NAMALWA (cell line): Measurements from ENCODE around the gene TSSK3.
"Not testable (repeated sequence)": the region's sequence is repeated elsewhere in the genome, so short reads cannot be mapped to it uniquely, and the experiment has no call there.

Experiments used
- DNase-seq: peaks from one replicate; pipeline ENCODE4 v3.0.0-alpha.2; 2015; ENCODE audit warnings: low spot score

TSSK3 gene

DNA sequence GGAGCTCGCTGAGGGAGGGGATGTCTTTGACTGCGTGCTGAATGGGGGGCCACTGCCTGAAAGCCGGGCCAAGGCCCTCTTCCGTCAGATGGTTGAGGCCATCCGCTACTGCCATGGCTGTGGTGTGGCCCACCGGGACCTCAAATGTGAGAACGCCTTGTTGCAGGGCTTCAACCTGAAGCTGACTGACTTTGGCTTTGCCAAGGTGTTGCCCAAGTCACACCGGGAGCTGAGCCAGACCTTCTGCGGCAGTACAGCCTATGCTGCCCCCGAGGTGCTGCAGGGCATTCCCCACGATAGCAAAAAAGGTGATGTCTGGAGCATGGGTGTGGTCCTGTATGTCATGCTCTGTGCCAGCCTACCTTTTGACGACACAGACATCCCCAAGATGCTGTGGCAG is 1.4 kb downstream of the TSSK3 start:
- no peak for DNase-seq

GRCh38 chr1:32364836-32365235 is 2.5 kb downstream of the TSSK3 start:
- DNase-seq, result no peak

DNA sequence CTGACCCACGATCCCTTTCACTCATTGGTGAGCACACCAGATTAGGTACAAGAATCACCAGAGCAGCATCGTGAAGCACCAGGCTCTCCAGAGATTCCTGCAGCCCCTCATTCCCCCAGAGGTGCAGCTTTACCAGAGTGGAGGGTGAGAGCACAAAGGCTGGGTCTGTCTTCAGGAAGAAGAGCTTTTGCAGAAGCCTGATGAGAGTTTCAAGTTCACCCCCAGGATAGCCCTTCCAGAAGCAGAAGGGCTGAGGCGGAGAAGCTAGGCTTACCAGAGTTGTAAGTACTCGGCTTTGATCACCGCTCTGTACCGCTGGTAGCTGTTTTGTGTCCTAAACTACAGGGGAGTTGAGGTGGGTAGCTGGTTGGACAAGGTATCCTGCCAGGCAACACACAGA is 3.1 kb downstream of the TSSK3 start:
- no peak for DNase-seq

DNA sequence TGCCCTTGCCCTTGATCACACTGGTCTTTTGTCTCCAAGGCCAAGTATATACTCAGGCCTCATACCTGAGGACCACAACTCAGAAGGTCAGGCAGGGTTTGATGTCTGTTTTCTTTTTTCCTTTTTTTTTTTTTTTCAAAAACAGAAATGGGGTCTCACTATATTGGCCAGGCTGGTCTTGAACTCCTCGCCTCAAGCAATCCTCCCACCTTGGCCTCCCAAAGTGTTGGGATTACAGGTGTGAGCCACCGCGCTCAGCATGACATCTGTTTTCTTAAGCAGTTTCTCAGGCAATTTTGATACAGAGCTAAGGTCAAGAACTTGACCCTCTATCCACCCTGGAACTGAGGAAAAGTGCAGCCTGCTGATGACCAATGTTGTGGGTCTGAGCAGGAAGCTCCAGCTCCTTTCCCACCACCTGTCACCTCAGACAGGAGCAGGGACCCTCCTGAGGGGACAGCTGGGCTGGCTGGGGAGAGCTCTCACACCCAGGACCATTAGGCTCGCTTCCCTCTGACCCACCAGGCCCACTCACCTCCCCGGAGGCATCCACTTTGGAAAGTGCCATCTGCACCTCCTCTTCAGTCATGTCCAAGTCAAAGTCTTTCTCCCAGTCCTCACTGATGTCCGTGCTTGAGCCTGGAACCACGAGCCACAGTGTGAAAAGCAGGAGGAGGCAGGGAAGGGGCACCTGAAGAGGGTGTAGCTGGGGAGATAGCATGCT is 5.7 kb downstream of the TSSK3 start:
- DNase-seq, result no peak

DNA sequence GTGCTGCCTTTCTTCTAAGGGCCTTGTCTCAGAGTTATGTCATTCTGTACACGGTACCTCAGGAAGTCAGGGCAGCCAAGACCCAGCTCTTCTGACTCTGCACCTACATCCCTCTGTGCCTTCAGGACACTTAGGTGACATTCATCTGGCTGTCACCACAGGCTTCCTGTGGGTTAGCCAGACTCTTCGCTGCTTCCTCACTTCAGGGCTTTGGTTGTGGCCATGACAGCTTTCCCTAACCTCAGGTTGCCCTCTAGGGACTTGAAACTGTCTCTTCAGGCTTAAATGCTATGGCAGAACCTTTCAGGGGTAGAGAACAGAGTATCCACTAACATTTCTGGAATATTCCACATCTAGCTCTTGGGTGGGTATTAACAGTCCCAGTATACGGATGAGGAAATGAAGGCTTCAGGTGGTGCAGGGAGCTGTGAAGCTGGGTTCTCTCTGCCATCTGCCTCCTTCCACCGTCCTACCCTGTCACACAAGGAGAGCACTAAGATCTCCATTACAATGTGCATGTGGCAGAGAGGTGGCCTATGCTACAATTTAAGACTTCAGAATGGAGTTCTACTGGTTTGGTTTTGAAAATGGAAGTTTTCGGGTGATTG is 9.9 kb downstream of the TSSK3 start:
- DNase-seq, result peak; percentile 42

DNA sequence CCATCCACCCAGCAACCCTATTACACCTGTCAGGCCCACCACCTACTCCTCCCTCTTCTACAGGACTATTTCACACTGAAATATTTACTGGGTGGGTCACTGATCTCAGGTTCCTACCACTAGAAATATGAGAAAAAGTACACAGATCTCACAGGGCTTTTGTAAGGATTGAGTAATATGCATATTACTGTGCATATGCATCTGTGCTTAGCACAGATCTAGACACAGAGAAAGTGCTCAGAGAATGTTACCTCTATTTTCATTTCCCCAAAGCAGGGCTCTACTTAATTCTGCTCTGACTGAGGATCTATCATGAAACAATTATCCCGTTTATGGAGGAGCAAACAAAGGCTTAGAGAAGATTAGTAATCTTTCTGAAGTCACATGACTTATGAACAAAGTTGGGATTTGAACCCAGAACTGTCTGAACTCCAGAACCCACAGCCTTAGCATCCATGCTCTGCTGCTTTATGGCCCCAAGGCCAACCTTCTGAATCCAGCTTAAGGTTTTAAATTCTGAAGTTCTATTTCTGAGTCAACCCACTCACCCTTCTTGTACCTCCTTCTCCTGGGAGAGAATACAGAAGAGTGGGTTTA is 11.8 kb downstream of the TSSK3 start:
- no peak for DNase-seq

GRCh38 chr1:32376199-32376598 is 13.9 kb downstream of the TSSK3 start:
- no peak for DNase-seq

DNA sequence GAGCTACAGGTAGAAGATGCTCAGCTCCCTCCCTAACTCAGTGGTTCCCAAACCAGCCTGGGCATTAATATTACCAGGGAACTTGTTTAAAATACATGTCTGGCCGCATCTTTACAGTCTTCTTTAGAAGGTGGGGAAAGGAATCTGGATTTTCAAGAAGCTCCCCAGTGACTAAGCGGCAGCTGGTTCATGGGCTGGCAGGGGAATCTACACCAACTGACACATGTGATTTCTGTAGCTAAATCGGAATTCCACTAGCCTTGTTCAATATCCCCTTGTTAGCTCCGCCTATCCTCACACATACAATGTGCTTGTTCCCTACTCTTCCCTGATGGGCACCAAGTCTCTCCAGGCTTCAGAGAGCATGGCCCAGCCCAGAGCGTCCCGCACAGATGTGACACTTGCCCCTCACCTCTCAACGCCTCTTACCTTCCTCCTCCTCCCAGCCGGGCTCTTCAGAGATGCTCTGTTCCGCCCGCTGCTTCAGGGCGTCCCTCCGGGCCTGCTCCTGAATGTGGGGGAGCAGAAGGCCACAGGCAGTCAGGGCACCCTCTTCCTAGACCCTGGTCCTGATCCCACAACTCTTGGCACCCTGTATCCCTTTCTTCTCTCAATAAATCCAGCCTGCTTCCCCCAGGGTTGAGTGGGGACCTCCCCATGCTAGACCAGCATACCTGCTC is 15.3 kb downstream of the TSSK3 start:
- DNase-seq, result no peak

DNA sequence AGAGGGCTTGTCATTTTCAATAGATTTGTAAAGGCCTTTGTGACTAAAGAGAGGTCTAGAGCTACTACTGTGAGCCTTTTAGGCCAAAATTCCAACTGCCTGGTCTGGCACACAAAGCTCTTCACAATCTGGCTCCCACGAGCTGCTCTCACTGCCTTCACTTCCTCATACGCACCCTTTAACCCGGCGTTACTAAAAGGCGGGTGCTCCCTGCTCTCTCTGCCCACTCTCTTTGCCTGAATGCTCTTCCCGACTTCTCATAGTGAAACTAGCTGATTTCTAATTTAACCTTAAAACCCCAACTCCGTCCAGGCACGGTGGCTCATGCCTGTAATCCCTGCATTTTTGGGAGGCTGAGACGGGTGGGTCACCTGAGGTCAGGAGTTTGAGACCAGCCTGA is 17.7 kb downstream of the TSSK3 start:
- DNase-seq, result no peak

DNA sequence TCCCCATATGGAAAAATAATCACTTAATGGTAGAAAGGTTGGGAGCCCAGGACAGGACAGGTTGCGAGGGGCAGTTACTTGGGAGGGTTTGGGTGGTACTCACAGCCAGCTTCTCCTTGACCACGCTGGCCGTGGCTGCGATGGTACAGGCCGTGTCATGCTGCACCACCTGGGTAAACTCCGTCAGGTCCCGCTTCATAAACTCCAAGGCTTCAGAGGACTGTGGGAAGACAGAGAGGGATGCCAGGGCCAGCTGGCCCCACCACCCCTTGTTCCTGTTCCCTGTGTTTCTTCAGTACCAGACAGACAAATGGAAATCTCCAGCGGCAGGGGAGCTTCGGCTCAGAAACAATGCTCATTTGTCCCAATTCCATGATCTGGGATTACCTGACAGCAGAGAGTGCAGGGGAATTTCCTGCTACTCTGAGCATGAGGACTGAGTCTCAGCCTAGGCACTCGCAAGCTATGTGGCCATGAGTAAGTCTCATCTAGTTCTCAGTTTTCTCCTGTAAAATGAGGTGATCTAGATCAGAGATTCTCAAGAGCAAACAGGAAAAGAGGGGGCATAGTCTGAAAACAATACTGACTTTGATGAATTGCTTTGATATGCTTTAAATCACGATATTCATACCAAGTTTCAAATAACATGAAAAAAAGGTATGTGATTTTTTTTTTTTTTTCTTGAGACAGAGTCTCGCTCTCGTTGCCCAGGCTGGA is 24.5 kb downstream of the TSSK3 start:
- no peak for DNase-seq

DNA sequence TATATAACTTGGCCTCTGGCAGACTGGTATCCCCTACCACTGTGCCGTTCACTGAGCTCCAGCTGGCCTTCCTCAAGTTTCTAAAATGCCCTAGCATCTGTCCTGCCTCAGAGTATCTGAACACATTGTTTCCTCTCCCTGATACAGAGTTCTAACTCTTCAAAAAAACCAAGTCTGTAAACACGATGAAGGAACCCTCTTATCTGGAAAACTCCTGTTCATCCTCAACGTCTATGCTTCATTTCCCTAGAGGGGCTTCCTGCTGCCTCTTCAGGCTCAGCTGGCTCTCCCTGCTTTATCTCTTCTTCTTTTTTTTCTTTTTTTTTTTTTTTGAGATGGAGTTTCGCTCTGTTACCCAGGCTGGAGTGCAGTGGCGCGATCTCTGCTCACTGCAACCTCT is 26.3 kb downstream of the TSSK3 start:
- DNase-seq, result no peak

GRCh38 chr1:32390904-32391870 is 28.8 kb downstream of the TSSK3 start:
- DNase-seq, result no peak

DNA sequence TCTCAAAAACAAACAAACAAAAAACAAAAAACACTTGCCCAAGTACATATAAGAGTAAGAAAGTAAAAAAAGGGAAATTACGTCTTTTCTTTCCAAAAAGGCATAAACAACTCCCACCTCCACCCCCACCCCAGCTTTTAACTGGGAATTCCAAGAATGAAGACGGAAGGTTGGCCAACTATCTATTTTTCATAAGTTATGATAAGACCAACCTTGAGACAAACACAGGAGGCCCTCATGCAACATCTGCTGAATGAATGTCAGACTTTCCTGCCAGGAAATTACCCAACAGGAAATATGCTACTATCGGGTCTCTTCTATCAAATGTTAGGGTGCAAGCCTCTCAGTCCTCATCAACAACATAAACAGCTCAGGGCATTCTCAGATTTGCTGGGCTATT is 30.0 kb downstream of the TSSK3 start:
- no peak for DNase-seq

DNA sequence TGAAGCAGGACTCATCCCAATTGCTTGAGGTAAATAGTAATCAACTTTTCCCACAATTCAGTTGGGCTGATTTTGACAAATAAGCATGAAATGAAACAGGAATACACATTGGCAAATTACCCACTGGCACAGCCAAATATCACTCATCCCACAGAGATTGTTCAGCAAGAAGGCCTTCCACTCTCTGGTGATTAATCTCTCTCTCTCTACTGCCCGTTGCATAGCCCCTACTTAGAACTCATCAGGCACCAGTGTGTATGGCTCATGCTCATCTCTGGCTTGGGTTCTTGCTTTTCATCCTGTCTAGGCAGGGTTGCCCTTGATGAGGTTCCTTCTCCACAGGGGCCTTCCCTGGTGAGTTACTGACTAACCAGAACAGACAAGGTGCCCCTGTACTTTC is 30.8 kb downstream of the TSSK3 start:
- no peak for DNase-seq

DNA sequence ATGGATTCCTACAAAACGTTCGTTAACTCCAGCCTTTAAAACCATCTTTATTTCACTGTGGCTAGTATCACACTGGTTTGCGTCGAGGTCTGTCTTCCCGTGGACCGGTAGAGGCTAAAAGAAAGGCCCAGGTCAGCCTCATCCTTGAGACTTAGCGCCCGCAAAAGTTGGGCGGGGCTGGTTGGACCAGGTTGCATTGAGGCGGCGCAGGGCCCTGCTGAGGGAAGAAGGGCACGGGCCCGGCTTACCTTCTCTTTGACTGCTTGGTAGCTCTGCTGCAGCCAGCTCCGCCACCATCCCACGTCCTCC is 31.4 kb downstream of the TSSK3 start:
- peak; percentile 60 for DNase-seq

DNA sequence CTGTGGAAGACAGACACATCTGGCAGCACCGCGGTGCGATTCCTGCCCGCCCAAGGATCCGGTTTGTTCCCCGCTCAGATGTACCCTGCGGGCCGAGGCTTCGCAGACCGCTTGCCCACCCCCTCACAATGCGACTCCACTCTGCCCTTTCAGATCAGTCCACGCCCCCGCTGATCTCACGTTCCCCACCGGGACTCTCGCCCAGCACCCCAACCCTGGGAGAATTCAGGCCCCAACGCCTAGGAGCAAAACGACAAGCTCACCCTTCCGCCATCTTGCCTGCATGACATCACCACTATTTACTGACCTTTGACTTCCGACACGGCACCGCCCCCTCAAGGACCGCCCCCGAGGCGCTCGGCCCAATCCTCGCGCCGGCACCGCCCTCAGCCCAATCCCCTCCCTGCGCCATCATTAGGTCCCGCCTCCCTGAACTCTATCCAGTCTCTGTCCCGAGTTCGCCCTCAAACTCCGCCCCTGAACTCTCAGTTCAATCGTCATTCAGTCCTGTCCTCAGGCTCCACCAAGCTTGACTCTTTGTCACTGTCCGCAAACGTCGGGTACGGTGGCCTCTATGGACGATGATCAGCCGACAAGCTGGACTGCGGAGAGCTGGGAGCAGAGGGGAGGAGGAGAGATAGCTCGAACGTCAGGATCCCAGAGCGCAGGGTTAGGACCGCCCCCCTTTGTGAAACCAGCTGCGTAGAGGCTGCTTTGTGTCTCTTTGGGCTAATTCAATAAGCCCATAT is 32.0 kb downstream of the TSSK3 start, which contains the start of gene BSDC1:
BSDC1 (minus strand) TSS at position 301 of the 749 bp plus-strand sequence; CDS start at position 274, 27 bp downstream.
- peak; percentile 98 for DNase-seq

GRCh38 chr1:32394890-32395432 is 32.6 kb downstream of the TSSK3 start:
- DNase-seq, result no peak

DNA sequence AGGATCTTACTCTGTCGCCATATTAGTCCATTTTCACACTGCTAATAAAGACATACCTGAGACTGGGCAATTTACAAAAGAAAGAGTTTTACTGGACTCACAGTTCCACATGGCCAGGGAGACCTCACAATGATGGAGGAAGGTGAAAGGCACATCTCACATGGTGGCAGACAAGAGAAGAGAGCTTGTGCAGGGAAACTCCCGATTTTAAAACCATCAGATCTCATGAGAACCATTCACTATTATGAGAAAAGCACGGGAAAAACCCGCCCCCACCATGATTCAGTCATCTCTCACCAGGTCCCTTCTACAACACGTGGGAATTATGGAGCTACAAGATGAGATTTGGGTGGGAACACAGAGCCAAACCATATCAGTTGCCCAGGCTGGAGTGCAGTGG is 34.2 kb downstream of the TSSK3 start:
- not testable (repeated sequence) for DNase-seq

GRCh38 chr1:32398401-32398800 is 36.1 kb downstream of the TSSK3 start:
- DNase-seq, result no peak

GRCh38 chr1:32399843-32400242 is 37.5 kb downstream of the TSSK3 start:
- DNase-seq, result no peak
